ENCODE results near the gene KSR2.

DNA sequence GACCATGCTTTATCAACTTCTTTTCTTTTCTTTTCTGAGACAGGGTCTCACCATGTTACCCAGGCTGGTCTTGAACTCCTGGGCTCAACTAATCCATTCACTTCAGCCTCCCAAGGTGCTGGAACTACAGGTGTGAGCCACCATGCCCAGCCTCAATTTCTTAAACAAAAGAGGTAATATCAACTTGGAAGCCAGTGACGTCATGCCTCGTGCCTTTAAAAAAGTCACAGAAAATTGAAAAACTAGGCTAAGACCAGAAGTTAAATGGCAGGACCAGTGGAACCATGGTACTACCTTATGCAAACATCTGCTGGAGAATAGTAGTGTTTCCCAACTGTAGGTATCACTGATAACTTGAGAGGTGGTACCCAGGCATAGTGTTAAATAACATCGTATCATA, 103.3 kb downstream of the KSR2 start:
- TF ChIP-seq, protein P1, sequence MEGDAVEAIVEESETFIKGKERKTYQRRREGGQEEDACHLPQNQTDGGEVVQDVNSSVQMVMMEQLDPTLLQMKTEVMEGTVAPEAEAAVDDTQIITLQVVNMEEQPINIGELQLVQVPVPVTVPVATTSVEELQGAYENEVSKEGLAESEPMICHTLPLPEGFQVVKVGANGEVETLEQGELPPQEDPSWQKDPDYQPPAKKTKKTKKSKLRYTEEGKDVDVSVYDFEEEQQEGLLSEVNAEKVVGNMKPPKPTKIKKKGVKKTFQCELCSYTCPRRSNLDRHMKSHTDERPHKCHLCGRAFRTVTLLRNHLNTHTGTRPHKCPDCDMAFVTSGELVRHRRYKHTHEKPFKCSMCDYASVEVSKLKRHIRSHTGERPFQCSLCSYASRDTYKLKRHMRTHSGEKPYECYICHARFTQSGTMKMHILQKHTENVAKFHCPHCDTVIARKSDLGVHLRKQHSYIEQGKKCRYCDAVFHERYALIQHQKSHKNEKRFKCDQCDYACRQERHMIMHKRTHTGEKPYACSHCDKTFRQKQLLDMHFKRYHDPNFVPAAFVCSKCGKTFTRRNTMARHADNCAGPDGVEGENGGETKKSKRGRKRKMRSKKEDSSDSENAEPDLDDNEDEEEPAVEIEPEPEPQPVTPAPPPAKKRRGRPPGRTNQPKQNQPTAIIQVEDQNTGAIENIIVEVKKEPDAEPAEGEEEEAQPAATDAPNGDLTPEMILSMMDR (IDR thresholded peaks at IDR 0.05 in 4 of 5, conservative IDR thresholded peaks at IDR 0.05 in 1 of 5): no peak
- no peak for TF ChIP-seq POLR2A (IDR thresholded peaks at IDR 0.05)

Data from gastrocnemius medialis (tissue), 4 donors.